ENCODE measurements around the gene MELTF.

The MELTF gene

GRCh38 chr3:196994056-196994455 is 35.6 kb downstream of the MELTF start:
- DNase-seq (ENCODE audit: low spot score): no peak

GRCh38 chr3:196992461-196993065 is 37.1 kb downstream of the MELTF start:
- DNase-seq (ENCODE audit: low spot score): no peak

- DNase-seq (ENCODE audit: low spot score): no peak
Measured at GRCh38 chr3:196991581-196992460, 37.8 kb downstream of the MELTF start.

- no peak for DNase-seq (ENCODE audit: low spot score)
Measured at GRCh38 chr3:196990601-196991007, 39.0 kb downstream of the MELTF start.

- no peak for DNase-seq (ENCODE audit: low spot score)
Measured at GRCh38 chr3:196989721-196990262, 39.8 kb downstream of the MELTF start.

GRCh38 chr3:196988241-196989029 is 41.2 kb downstream of the MELTF start:
- no peak for DNase-seq (ENCODE audit: low spot score)

- DNase-seq (ENCODE audit: low spot score): no peak
Measured at GRCh38 chr3:196987022-196987421, 42.6 kb downstream of the MELTF start.

GRCh38 chr3:196985954-196986885 is 43.4 kb downstream of the MELTF start:
- no peak for DNase-seq (ENCODE audit: low spot score)

- no peak for DNase-seq (ENCODE audit: low spot score)
Measured at GRCh38 chr3:196985298-196985697, 44.3 kb downstream of the MELTF start.

- DNase-seq (ENCODE audit: low spot score): no peak
Measured at GRCh38 chr3:196983186-196983585, 46.4 kb downstream of the MELTF start.

- no peak for DNase-seq (ENCODE audit: low spot score)
Measured at GRCh38 chr3:196981657-196982056, 48.0 kb downstream of the MELTF start.

- DNase-seq (ENCODE audit: low spot score): no peak
Measured at GRCh38 chr3:196979545-196979944, 50.1 kb downstream of the MELTF start.

- DNase-seq (ENCODE audit: low spot score): no peak
Measured at GRCh38 chr3:196976941-196977340, 52.7 kb downstream of the MELTF start.

- no peak for DNase-seq (ENCODE audit: low spot score)
Measured at GRCh38 chr3:196975349-196975748, 54.3 kb downstream of the MELTF start.

- DNase-seq (ENCODE audit: low spot score): no peak
Measured at GRCh38 chr3:196974661-196975060, 55.0 kb downstream of the MELTF start.

GRCh38 chr3:196971094-196971698 is 58.4 kb downstream of the MELTF start:
- DNase-seq (ENCODE audit: low spot score): no peak

- DNase-seq (ENCODE audit: low spot score): no peak
Measured at GRCh38 chr3:196970547-196971093, 59.0 kb downstream of the MELTF start.

- DNase-seq (ENCODE audit: low spot score): peak; percentile 81
Measured at GRCh38 chr3:196969660-196970546, 59.7 kb downstream of the MELTF start.

GRCh38 chr3:196969134-196969659 is 60.4 kb downstream of the MELTF start:
- no peak for DNase-seq (ENCODE audit: low spot score)

Measured in hepatic stellate cell (primary cell).